GM18507 (cell line): ENCODE results near the gene KCNG2.

ENCODE experiments used
- DNase-seq: peaks from one replicate; pipeline ENCODE4 v3.0.0; 2011; ENCODE audit warnings: low read depth; ENCODE audit not compliant: insufficient read length; ENCODE audit errors: extremely low spot score
- FAIRE-seq: peaks from 2 replicates; lab custom pipeline; 2011; peaks lifted over from hg19 to GRCh38; lab: Jason Lieb, UNC

Gene KCNG2

DNA sequence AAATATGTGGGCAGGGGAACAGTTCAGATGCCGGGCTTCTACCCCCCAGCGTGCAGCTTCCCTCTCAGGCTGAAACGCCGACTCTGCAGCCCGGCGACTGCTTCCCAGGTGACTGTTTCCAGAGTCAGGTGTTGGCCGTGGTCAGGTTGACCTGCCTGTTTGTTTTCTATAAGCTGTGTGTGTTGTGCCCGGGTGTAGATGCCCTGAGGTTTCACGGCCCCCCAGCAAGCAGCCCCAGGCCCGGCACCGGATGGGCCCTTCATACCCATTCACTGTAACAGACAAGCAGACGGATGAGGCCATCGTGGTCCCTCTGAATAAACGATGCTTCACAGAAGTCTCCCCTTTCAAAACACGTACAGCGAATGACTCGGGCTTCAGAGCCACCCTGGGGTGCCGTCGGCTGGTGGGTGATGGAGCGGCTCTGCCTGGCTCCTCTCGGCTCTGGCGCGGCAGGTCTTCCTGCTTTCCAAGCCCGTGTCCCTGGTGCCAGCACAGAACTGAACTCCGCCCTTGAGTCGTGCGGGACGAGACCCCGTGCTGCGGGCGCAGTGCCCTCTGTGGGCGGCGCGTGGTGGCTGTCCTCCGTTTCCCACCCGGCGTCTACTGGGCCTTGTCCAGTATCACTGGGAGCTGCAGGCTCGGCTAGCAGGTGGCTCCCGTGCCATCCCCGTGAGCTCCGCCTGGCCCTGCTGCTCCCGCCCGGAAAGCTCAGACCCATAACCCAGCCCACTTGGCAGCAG, 15.0 kb upstream of the KCNG2 start:
- DNase-seq (no peak), FAIRE-seq (no peak)

DNA sequence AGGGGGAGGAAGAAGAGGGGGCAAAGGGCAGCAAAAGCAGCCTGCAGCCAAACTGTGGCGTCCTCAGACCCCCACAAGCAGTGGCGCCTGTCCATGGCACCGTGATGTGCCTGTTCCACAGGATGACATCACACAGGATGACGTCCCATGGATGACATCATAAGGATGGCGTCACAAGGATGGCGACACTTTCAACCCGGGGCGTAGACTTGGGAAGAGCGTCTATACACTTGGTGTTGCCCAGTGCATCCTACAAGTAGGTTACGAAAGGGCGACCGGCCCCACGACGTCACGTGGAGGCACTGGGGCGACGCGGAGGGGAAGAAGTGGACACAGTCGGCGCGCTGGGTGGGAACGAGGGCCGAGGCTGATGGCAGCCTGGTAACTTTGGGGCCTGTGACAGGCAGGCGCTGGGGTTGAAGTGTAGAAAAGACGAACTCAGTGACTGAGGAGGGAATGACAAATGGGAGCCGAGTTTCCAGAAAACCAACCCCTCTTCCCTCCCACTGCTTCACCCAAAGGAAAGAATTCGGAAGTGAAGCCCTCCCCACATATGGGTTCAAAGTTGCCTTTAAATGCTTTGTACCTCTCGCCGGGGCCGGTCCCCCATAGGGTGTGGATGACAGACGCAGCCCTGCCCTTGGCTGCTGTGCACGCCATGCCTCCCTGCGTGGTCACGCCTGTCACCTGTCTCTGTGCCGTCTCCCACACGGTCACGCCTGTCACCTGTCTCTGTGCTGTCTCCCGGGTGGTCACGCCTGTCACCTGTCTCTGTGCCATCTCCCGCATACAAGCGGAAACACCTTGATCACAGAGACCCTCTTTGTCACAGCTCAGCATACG, 13.4 kb upstream of the KCNG2 start:
- no peak for FAIRE-seq

GRCh38 chr18:79784965-79785770, 12.6 kb upstream of the KCNG2 start:
- FAIRE-seq (no peak), DNase-seq (no peak)

More for the DNA sequence above, 13.4 kb upstream of the KCNG2 start:
- no peak for DNase-seq

- DNase-seq, result no peak
- FAIRE-seq, result no peak
These were observed 11.9 kb upstream of the KCNG2 start for GRCh38 chr18:79785831-79786230.

DNA sequence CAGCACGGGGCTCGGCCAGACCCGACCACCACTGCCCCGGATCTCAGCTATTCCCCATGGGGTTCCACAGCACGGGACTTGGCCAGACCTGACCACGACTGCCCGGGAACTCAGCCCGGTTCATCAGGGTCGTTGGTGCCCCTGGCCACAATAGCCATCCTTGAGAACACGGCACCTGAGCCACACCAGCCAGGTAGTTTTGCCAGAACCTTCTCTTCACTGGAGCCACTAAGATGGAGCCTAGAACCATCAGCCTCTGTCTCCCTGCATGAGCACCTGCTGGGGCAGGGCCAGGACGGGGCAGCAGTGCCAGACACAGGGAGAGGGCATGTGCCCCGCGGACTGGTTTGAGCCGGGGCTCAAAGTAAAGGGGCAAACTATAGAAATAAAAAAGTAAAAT, 11.4 kb upstream of the KCNG2 start:
- no peak for DNase-seq

DNA sequence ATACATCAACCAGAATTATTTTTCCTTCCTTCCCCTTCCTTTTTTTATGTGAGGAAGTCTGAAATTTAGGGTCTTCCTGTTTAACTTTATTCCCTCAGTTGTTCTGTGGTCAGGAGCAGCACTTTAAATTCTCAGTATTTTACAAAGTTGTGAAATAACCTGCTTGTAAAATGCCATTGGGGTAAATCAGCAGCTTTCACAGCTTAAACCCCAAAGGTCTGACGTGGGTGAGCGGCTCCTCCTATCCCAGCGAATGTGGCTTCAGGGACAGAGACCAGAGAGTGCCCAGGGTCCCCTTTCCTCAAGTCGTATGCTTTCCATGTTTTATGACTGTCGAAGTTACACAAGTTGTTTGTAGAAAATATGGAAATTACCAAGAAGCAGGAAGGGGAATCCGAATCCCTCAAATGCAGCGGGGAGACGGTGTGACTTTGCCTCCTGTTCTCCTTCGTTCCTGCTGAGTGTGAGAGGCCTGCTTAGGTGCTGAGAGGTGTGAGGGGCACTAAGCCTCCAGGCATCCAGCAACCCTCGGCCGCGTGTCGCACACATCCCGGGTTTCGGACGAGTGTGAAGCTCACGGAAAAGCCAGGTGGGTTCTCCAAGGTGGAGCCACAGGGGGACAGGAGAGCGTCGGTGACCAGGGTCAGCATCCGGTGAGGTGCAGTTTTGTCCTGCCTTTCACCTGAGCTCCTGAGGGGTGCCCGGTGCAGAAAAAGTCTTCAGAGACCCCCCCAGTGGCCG, 10.8 kb upstream of the KCNG2 start:
- DNase-seq (no peak), FAIRE-seq (no peak)

More for the DNA sequence above, 11.4 kb upstream of the KCNG2 start:
- FAIRE-seq, result no peak

- DNase-seq, result no peak
- FAIRE-seq, result no peak
These were observed 10.2 kb upstream of the KCNG2 start for GRCh38 chr18:79787527-79787864.

DNA sequence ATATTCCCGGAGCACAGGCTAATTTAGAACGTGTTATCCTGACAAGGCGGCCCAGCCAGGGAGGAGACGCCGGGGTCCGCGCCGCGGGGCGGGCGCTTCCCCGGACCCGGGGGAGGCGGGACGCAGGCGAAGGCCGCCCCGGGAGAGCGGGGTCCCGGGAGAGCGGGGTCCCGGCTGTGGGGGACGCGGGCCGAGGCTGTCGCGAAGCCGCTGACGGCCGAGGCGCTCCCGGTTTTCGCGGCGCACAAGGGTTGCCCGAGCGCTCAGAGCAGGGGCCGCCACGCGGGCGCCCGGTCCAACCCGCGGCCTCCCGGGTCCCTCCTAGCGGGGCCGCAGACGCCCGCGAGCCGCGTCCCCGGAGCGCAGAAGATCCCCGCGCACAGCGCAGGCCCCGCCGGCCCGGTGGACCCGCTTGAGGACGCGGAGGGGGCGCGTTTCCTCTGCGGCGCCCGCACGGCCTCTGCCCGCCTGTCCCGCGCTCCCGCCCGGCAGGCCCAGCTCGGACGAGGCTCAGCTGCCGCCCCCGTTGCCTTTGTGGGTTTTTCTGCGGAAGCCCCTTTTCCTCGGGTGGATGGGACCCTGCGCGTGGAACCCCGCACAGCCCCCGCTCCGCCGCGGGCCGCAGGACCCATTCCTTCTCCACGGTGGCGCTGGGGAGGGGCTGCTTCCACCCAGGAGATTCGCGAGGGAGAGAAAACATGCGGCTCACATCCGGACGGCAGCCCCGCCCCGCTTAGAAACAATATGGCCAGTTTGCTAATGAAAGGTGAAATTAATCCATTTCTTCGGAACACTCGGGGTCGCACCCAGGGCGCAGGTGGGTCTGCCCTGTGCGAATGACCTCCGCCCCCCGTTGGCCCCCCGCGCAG, 9.6 kb upstream of the KCNG2 start:
- FAIRE-seq (no peak), DNase-seq (no peak)

DNA sequence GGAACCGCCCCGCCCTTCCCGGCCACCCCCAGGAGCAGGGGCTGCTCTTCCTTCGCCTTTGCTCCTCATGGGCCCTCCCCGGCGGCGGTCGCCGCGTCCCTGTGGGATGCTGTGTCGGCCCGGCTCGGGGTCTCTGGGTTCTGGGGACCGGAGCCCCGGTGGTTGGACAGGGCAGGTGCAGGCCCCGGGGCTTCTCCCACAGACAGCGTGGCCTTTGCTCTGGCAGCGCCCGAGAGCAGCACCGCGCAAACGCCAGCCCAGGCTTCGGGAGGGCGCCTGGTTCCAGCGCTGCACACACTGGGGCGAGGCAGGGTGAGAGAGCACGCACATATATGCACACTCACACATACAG, 9.0 kb upstream of the KCNG2 start:
- DNase-seq (no peak), FAIRE-seq (no peak)

- FAIRE-seq, result no peak
- DNase-seq, result no peak
These were observed 8.4 kb upstream of the KCNG2 start for GRCh38 chr18:79789091-79789891.

DNA sequence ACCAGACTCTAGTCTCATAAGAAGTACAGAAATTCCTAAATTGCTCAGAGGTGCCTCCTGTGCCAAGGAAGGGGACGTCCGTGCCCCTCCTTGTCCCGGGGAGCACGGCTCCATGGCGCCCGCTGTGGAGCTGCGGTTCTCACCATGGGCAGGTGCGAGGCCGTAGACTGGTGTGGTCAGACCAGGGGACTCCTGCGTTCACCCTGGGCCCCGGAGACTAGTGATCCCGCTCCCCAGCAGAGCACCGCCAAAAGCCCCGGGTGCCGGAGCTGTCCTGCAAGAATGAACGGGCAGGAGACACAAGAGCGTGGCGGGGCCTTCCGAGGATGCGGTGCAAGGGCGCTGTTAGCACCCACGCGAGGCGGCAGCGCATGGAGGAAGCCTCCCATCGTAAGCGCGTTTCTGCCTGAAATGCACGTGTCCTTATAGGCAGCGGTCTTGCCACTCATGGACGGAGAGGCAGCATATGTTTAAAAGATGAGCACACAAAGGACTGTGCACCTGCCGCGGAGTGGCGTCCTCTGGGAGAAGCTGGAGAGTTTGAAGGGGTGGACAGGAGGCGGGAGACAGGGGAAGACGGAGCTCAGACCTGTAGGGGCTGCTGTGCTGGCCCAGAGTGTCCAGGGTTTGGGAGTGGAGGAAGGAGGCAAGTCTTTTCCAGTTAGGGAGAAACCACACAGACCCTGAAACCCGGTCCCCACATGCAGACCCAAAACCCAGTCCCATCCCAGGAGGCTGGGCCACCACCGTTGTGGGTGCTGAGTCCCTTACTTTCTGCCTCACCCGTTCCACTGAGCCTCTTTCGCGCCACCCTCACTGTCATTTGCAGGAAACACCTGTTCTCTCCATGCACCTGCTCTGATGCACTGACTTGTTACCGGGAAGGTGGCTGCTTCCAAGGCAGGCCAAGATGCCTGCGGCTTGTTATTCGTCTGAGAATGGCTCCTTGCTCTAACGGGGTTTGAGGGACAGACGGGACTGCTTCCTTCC, 7.5 kb upstream of the KCNG2 start:
- no peak for FAIRE-seq
- no peak for DNase-seq

GRCh38 chr18:79790996-79791972, 6.5 kb upstream of the KCNG2 start:
- peak; percentile 36 for FAIRE-seq
- DNase-seq, result no peak

GRCh38 chr18:79792096-79792987, 5.4 kb upstream of the KCNG2 start:
- no peak for FAIRE-seq
- no peak for DNase-seq

- DNase-seq (no peak), FAIRE-seq (no peak)
These were observed 4.8 kb upstream of the KCNG2 start for GRCh38 chr18:79792988-79793355.

DNA sequence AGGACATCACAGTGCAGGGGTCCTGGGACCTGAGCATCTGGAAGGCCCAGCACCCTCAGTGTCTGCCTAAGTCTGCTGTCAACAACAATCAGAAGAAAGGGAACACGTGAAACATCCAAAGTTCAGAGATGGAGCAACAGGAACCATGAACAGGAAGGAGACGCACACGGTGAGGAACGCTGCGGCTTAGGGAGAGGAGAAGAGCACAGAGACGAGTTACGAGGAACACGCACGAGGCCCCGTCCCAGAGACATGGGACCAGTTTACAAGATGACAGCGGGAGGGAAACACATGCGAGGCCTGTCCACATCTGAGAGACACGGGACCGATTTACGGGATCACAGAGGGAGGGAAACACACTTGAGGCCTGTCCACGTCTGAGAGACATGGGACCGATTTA, 2.9 kb upstream of the KCNG2 start:
- FAIRE-seq (no peak), DNase-seq (no peak)
